Fibroblast of skin of left quadriceps (primary cell): ENCODE results near the gene SLC6A20.

Source experiments
- DNase-seq, 2 experiments: peaks; one replicate each; pipeline ENCODE4 v3.0.0-alpha.2; 2013; ENCODE audit warnings: low read depth in 2 of 2

The SLC6A20 gene, protein sequence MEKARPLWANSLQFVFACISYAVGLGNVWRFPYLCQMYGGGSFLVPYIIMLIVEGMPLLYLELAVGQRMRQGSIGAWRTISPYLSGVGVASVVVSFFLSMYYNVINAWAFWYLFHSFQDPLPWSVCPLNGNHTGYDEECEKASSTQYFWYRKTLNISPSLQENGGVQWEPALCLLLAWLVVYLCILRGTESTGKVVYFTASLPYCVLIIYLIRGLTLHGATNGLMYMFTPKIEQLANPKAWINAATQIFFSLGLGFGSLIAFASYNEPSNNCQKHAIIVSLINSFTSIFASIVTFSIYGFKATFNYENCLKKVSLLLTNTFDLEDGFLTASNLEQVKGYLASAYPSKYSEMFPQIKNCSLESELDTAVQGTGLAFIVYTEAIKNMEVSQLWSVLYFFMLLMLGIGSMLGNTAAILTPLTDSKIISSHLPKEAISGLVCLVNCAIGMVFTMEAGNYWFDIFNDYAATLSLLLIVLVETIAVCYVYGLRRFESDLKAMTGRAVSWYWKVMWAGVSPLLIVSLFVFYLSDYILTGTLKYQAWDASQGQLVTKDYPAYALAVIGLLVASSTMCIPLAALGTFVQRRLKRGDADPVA

GRCh38 chr3:45795882-45796765 is at the start of gene SLC6A20:
Gene SLC6A20 (minus strand): TSS chr3:45796536. CDS start chr3:45796419, 117 bp downstream.
- DNase-seq: no peak

DNA sequence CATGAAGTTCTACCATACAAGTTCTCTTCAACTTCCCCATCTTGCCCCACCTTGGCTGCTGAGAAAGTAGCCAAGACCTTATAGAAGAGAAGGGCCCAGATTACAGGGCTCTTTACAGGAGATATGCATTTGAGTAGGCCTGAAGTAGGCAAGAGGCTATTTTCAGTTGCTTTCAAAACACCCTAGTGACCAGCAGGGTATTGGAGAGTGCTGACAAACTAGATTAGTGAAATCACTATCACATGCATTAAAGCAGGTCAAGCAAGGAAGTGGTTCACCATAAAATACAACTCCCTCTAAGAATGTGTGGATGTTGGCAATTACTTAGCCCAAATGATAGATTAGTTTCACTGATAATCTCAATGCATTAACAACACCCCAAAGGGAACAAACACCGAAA is 48.3 kb upstream of the SLC6A20 start:
- DNase-seq: no peak

GRCh38 chr3:45842851-45843625 is 46.7 kb upstream of the SLC6A20 start:
- DNase-seq: no peak

GRCh38 chr3:45841757-45842491 is 45.6 kb upstream of the SLC6A20 start, which contains the start of gene LZTFL1:
Gene LZTFL1 (minus strand): TSS chr3:45842119. CDS start chr3:45841991, 128 bp downstream.
- DNase-seq: peak; percentile 93 to 94

GRCh38 chr3:45841420-45841756 is 45.1 kb upstream of the SLC6A20 start:
- DNase-seq: no peak

DNA sequence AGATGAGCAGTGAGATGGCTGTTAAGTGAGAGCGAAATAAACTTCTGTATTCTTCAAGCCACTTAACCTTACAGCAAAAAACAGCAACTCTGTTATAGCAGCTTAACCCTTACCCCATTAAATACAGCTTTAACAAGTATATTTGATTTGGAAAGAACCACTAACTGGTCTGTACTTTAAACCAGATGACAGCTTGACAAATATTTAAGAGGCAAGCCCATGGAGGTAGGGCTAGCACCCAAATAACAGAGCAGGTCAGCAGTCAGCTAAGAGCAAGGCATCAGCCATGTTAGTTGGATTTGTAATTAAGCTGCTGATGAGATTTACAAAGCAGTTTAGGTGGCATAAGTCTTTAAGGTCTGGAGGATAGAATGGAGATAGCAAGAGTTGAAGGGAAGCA is 42.1 kb upstream of the SLC6A20 start:
- DNase-seq: no peak

DNA sequence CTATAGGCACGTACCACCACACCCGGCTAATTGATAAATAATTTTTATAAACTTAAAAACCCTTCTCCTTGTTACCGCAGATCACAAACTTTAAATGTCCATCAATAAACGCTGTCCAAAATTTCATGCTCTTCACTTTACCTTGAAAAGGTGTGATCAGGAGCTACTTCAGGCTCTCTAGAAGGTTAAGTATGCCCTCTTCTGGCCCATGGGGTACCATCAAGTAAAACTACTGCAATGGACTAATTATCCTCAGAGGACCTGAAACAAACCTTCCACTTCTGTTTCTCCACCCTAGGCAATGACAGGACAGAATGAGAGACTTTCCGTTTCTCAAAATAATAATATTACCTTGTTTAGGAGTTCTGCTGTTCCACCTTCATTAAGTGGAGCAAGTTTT is 36.4 kb upstream of the SLC6A20 start:
- no peak for DNase-seq

DNA sequence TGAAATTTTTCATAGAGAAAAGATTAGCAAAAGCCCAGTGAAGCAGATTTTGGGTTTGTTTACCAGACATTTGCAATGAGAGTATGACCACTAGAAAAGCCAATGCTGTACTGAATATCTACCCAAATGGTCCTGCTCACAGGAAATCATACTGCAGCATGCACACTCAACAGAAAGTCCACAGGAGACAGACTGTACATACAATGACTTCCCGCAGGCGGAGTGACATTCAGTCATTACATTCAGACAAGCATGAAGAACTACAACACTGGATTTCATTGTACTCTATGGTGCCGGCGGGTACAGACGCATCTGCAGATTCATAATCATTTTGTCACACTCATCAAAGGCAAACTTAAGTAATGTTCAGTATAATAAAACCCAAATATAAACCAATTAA is 33.8 kb upstream of the SLC6A20 start:
- no peak for DNase-seq

DNA sequence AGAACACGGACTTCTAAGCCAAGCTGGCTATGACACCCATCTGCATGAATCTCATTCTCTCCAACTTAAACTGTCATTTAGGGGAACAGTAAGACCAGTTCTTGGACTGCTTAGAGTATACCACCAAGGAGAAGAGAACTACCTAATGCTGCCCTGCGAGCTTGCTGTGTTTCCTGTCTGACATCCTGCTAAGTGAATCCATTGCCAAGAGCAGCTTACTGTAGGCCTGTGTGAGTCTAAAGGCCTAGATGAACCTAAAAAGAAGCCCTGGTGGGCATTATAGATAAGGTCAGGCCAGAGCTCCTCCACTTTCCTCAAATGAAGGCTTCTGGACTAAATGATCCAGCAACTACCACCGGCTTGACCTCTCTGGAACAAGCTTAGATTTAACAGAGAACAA is 30.6 kb upstream of the SLC6A20 start:
- DNase-seq: no peak

GRCh38 chr3:45826321-45826720 is 30.0 kb upstream of the SLC6A20 start:
- no peak for DNase-seq

GRCh38 chr3:45821127-45821526 is 24.8 kb upstream of the SLC6A20 start:
- DNase-seq: no peak

GRCh38 chr3:45819543-45819942 is 23.2 kb upstream of the SLC6A20 start:
- DNase-seq: no peak

- DNase-seq: peak; percentile 82 to 83
Observed at GRCh38 chr3:45817831-45818522, 21.6 kb upstream of the SLC6A20 start.

- no peak for DNase-seq
Observed at GRCh38 chr3:45816544-45816943, 20.2 kb upstream of the SLC6A20 start.

- no peak for DNase-seq
Observed at GRCh38 chr3:45814322-45814721, 18.0 kb upstream of the SLC6A20 start.

DNA sequence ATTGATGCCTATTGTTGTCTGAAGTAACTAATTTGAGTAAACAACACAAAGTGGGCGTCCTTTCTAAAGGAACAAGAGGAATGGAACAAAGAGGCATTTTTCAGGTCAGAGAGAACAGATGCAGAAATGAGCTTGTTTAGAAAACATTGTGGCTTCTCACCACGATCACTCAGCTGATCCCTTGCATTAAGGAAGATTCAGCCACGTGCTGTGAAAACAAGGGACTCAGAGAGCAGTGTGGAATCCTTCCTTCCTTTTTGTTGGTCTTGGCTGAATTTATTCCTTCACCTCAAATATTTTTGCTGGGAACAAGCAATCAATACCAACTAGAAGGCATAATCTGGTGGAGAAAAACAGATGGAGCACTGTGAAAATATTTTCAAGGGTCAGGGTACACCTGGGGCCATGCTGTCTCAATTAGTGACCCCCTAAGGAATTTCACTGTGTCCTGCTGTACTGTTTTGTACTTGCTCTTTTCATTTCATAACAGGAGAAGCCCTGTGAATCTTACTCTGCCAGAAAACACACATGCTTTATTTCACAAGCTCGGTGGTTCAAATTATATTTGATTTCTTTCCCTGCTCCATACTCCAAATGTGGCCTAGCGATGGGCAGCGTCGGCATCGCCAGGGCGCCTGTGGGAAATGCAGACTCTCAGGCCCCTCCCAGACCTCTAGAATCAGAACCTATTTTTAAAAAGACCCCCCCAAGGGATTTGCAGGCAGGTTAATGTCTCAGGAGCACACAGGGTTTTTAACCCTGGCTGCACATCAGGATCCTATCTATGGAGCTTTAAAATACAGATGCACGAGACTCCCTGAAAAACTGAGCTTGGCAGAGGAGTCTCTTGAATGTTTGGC is 11.6 kb upstream of the SLC6A20 start:
- no peak for DNase-seq

- DNase-seq: no peak
Observed at GRCh38 chr3:45807133-45807532, 10.8 kb upstream of the SLC6A20 start.

DNA sequence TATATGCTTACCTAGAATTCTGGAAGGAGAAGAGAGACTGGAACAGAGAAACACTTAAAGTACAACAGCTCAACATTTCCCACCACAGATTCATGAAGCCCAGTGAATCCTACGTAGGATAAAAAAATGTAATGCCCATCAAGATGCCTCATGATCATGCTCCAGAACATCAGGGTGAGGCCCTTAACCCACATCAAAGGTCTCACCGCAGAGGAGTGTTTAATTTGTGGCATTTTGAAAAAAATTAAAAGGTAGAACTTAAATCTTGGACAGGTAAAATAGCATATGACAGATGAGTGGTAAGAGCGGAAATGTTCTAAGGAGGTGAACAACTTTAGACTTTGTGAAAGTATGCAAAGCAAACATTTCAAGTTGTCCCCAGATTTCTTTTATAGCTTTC is 9.7 kb upstream of the SLC6A20 start:
- no peak for DNase-seq

DNA sequence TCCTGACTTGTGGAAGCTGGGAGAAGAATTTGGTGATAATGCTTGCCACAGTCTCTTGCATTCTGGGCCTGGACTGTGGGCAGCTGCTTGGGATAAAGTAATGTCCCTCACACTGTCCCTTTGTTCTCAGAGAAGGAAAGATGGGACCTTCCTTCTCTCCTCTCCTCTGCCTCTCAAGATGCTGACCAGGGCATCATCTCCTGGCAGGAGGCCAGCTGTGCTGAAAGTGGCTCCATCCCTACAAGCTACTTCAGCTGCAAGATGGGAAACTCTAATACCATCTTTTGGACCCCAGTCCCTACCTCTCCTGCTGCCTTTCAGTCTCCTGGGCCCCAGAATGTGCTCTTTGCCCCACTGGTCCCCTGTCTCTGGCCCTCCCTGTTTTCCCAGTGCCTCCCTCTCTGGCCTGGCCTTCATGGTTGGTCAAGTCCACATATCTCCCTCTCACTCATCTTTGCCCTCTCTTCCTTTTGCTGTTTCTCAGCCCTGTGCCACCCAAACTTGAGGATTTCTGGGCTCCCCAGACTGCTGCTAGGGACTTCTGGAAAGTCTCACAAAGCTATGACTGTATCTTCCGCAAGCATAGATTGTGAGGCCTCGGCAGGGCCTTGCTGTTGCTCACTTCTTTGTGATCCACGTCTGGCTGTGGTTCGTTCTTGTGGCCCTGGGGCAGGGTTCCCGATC is 7.1 kb upstream of the SLC6A20 start:
- DNase-seq: no peak
